Measurements from ENCODE around the gene SDF2L1. TPM values are rescaled to one million over a fixed set of nuclear protein-coding genes. Genes with fewer than 3 reads are reported as not detected.
"Not testable (repeated sequence)": the region's sequence is repeated elsewhere in the genome, so short reads cannot be mapped to it uniquely, and the experiment has no call there.

SDF2L1 gene
- total RNA-seq, 2 donors from 2014 or later, result 22.8 to 29.9 TPM

- no peak overlapping the region for H3K27ac Mint-ChIP-seq
- no peaks in the 10 kb centered on the region for H3K9me3 Mint-ChIP-seq
Observed at GRCh38 chr22:21683401-21683811, 41.3 kb downstream of the SDF2L1 start.

GRCh38 chr22:21684492-21685163 lies 42.5 kb downstream of the SDF2L1 start:
- ATAC-seq (replicated peaks in 1 of 2) (no peak), DNase-seq (no peak)
- Mint-ChIP-seq H3K4me3 (no peak overlapping the region), H3K9me3 (no peaks in the 10 kb centered on the region), H3K27me3 (ENCODE audit: low read depth) (no peaks in the 10 kb centered on the region), H3K4me1 (ENCODE audit: low read depth) (peaks cover 10% of the 10 kb centered on the region), H3K27ac (no peak overlapping the region), H3K36me3 (ENCODE audit: insufficient read depth in 2 of 2) (peaks cover 0 to 2% of the 10 kb centered on the region in 2 donors)

More at GRCh38 chr22:21683401-21683811, 41.3 kb downstream of the SDF2L1 start:
- Mint-ChIP-seq H3K36me3 (ENCODE audit: insufficient read depth in 2 of 2) (no peaks in the 10 kb centered on the region), H3K27me3 (ENCODE audit: low read depth) (no peaks in the 10 kb centered on the region), H3K4me3 (no peak overlapping the region), H3K4me1 (ENCODE audit: low read depth) (no peaks in the 10 kb centered on the region)
- DNase-seq, result no peak
- no peak for ATAC-seq (replicated peaks in 1 of 2)

DNA sequence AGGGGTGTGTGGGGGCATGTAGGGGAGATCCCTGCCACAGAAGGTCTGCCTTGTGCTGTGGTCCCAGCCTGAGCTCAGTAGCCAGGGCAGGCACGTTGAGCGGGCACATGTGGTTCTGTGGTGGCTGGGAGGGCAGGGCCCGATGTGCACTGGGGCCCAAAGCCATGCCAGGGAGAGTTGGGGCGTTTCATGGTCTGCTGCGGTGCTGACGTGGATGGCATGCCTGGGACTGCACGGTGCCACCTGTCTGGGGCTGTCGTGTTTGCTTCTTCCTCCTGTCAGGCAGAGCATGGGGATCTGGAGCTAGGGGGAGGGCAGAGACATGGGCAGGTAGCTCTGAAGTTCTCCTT lies 43.0 kb downstream of the SDF2L1 start:
- H3K27me3 Mint-ChIP-seq (ENCODE audit: low read depth), result no peaks in the 10 kb centered on the region
- no peak for ATAC-seq (replicated peaks in 1 of 2)
- H3K9me3 Mint-ChIP-seq, result no peaks in the 10 kb centered on the region
- no peak for DNase-seq
- H3K4me3 Mint-ChIP-seq, result no peak overlapping the region
- peaks cover 15% of the 10 kb centered on the region for H3K4me1 Mint-ChIP-seq (ENCODE audit: low read depth)
- H3K27ac Mint-ChIP-seq, result no peak overlapping the region
- H3K36me3 Mint-ChIP-seq (ENCODE audit: insufficient read depth in 2 of 2), result peaks cover 0 to 2% of the 10 kb centered on the region in 2 donors

DNA sequence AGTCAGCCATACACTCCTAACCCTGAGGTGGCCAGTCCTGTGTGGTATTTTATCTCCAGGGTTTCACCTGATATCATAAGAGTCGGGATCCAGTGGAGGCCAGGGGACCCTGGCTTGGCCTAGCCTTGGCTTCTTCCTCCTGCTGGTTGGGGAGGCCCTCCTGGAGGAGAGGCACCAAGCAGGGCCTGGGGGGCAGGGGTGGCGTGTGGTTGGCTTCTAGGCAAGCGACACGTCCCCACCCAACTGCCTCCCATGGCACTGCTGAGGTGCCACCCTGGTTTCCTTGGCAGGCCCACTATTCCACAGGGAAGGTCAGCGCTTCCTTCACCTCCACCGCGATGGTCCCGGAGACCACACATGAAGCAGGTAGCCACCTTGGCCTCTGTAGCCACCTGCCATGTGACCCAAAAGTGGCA lies 44.1 kb downstream of the SDF2L1 start:
- Mint-ChIP-seq H3K4me3 (no peak overlapping the region), H3K27ac (no peak overlapping the region), H3K4me1 (ENCODE audit: low read depth) (peaks cover 22% of the 10 kb centered on the region), H3K36me3 (ENCODE audit: insufficient read depth in 2 of 2) (peaks cover 0 to 2% of the 10 kb centered on the region in 2 donors), H3K9me3 (no peaks in the 10 kb centered on the region), H3K27me3 (ENCODE audit: low read depth) (no peaks in the 10 kb centered on the region)
- no peak for DNase-seq
- no peak for ATAC-seq (replicated peaks in 1 of 2)

DNA sequence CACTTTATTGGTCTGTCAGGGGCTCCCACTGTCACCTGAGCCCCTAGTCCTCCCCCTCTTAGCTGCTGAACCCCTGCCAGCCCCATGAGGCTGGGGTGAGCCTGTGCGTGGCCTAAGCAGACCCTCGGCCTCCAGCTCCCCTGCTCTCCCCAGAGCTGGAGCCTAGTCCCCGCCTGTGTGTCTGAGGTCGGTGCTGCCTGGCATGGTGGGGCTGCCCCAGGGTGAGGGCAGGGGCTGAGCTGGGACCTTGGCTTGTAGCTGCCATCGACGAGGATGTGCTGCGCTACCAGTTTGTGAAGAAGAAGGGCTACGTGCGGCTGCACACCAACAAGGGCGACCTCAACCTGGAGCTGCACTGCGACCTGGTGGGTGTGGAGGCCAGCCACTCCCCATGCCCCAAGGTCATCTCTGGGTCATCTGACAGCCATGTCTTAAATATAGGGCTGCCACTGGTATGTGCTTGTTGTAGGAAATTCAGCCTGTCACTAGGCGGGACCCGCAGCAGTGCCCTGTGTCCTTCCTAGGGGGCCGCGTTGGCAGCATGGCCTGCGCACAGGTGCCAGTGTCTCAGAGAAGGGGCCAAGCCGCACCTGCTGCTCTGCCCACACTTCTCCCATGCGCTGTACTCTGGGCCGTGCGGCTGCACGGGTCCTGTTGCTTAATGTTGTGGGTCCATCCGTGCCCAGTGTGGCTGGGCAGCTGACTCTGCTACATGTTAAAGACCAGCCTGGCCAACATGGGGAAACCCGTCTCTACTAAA lies 44.7 kb downstream of the SDF2L1 start:
- Mint-ChIP-seq H3K4me3 (no peak overlapping the region), H3K27ac (no peak overlapping the region), H3K9me3 (no peaks in the 10 kb centered on the region), H3K27me3 (ENCODE audit: low read depth) (no peaks in the 10 kb centered on the region), H3K4me1 (ENCODE audit: low read depth) (peaks cover 22% of the 10 kb centered on the region), H3K36me3 (ENCODE audit: insufficient read depth in 2 of 2) (peaks cover 0 to 5% of the 10 kb centered on the region in 2 donors)
- ATAC-seq (replicated peaks in 1 of 2) (no peak), DNase-seq (no peak)

DNA sequence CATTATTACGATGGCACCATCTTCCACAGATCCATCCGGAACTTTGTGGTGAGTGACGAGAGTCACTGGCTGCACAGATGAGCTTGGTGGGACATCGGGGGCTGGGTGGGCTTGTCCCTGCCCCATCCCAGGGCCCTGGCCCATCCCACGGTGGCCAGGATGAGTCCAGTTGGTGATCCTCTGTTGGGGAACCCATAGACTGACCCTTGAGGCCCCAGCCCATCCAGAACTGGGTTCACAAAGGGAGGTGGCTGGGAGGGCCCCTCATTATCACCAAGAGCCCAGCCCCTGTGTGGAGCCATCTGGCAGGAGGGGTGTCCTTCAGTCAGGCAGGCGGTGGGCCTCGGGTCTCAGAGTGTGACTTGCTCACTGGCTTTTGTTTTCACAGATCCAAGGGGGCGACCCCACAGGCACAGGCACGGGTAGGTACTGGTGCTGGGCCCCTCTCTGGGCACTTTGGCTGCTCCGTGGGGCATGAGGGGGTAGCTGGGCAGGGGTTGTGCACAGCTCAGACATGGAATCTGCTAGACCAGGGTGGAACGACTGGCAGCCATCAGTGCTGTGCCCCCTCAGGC lies 45.7 kb downstream of the SDF2L1 start:
- DNase-seq (no peak), ATAC-seq (replicated peaks in 1 of 2) (no peak)
- Mint-ChIP-seq H3K36me3 (ENCODE audit: insufficient read depth in 2 of 2) (peaks cover 0 to 5% of the 10 kb centered on the region in 2 donors), H3K27ac (no peak overlapping the region), H3K27me3 (ENCODE audit: low read depth) (no peaks in the 10 kb centered on the region), H3K4me3 (no peak overlapping the region), H3K4me1 (ENCODE audit: low read depth) (peaks cover 22% of the 10 kb centered on the region), H3K9me3 (no peaks in the 10 kb centered on the region)

DNA sequence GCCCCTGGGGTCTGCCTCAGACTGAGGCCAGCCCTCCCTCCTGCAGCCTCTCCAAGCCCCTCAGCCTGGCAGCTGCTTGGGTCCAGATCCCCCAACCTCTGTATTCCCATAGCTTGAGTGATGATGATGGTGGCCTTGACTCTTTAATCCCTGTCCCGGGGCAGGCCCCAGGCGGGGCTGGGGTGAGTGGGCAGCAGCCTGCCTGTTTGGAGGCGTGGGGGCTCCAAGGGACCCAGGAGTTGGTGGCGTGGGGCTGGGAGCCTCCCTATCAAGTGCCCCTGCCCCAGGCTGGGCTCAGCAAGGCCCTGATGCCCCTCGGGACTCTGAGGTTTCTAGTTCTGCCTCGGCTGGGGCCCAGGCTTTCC lies 46.2 kb downstream of the SDF2L1 start:
- H3K36me3 Mint-ChIP-seq (ENCODE audit: insufficient read depth in 2 of 2), result peaks cover 0 to 5% of the 10 kb centered on the region in 2 donors
- H3K4me3 Mint-ChIP-seq, result no peak overlapping the region
- H3K27me3 Mint-ChIP-seq (ENCODE audit: low read depth), result no peaks in the 10 kb centered on the region
- H3K27ac Mint-ChIP-seq, result no peak overlapping the region
- DNase-seq (no peak), ATAC-seq (replicated peaks in 1 of 2) (no peak)
- H3K4me1 Mint-ChIP-seq (ENCODE audit: low read depth), result peaks cover 22% of the 10 kb centered on the region
- H3K9me3 Mint-ChIP-seq, result no peaks in the 10 kb centered on the region

DNA sequence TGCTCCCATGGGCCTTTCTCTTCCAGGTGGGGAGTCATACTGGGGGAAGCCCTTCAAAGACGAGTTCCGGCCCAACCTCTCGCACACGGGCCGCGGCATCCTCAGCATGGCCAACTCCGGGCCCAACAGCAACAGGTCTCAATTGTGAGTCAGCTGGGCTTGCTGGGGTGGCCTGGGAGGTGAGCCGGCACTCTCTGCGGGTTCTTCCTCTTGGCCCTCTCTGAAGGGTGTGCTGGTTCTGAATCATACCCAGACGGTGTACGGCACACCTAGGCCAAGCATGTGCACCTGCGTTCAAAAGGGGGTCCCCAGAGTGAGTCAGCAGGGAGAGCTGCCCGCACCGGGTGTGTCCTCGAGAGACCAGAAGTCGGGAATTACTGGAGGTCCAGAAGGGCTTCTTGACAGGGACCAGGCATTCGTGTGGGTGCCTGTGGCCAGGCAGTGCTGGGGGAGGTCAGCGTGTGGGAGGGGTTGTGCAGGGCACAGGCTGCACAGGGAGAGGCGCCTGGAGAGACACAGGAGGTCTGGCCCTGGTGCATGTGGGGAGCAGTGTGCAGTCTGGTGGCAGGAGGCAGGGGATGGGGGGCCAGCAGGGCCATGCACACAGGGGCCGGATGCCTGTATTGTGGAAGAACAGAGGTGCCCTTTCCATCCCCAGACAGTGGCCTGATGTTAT lies 46.7 kb downstream of the SDF2L1 start:
- H3K4me1 Mint-ChIP-seq (ENCODE audit: low read depth), result peaks cover 22% of the 10 kb centered on the region
- DNase-seq (no peak), ATAC-seq (replicated peaks in 1 of 2) (no peak)
- no peak overlapping the region for H3K4me3 Mint-ChIP-seq
- peaks cover 0 to 5% of the 10 kb centered on the region in 2 donors for H3K36me3 Mint-ChIP-seq (ENCODE audit: insufficient read depth in 2 of 2)
- H3K9me3 Mint-ChIP-seq, result no peaks in the 10 kb centered on the region
- no peaks in the 10 kb centered on the region for H3K27me3 Mint-ChIP-seq (ENCODE audit: low read depth)
- H3K27ac Mint-ChIP-seq, result no peak overlapping the region

- peak overlapping the region in 1 of 2 donors; percentile 9 for H3K4me3 Mint-ChIP-seq
Observed at GRCh38 chr22:21690401-21690801, 48.3 kb downstream of the SDF2L1 start.

GRCh38 chr22:21691816-21692215 lies 49.7 kb downstream of the SDF2L1 start:
- Mint-ChIP-seq H3K36me3 (ENCODE audit: insufficient read depth in 2 of 2) (peaks cover 0 to 9% of the 10 kb centered on the region in 2 donors), H3K27me3 (ENCODE audit: low read depth) (no peaks in the 10 kb centered on the region), H3K4me3 (no peak overlapping the region), H3K4me1 (ENCODE audit: low read depth) (peaks cover 22% of the 10 kb centered on the region), H3K27ac (no peak overlapping the region), H3K9me3 (no peaks in the 10 kb centered on the region)
- DNase-seq, result no peak
- ATAC-seq (replicated peaks in 1 of 2), result no peak

More at GRCh38 chr22:21690401-21690801, 48.3 kb downstream of the SDF2L1 start:
- H3K9me3 Mint-ChIP-seq, result no peaks in the 10 kb centered on the region
- H3K27ac Mint-ChIP-seq, result peak overlapping the region; percentile 23
- H3K27me3 Mint-ChIP-seq (ENCODE audit: low read depth), result no peaks in the 10 kb centered on the region
- peaks cover 0 to 5% of the 10 kb centered on the region in 2 donors for H3K36me3 Mint-ChIP-seq (ENCODE audit: insufficient read depth in 2 of 2)
- ATAC-seq (replicated peaks in 1 of 2) (peak; percentile 55 to 65), DNase-seq (no peak)
- H3K4me1 Mint-ChIP-seq (ENCODE audit: low read depth), result peaks cover 22% of the 10 kb centered on the region

DNA sequence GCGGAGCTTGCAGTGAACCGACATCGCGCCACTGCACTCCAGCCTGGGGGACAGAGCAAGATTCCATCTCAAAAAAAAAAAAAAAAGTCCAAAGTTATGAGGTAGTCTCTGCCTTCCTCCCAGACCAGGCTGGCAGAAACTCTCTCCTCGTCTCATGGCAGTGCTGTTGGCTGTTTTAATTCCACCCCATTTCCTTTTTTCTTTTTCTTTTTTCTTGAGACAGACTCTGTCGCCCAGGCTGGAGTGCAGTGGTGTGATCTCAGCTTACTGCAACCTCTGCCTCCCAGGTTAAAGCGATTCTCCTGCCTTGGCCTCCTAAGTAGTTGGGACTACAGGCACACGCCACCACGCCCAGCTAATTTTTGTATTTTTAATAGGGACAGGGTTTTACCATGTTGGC lies 50.8 kb downstream of the SDF2L1 start:
- not testable (repeated sequence) for DNase-seq; H3K4me3 Mint-ChIP-seq; H3K27ac Mint-ChIP-seq; ATAC-seq (replicated peaks in 1 of 2); H3K36me3 Mint-ChIP-seq (ENCODE audit: insufficient read depth in 2 of 2); H3K9me3 Mint-ChIP-seq; H3K27me3 Mint-ChIP-seq (ENCODE audit: low read depth)
- H3K4me1 Mint-ChIP-seq (ENCODE audit: low read depth), result peaks cover 22% of the 10 kb centered on the region

GRCh38 chr22:21693333-21693998 lies 51.4 kb downstream of the SDF2L1 start:
- Mint-ChIP-seq H3K4me3 (no peak overlapping the region), H3K4me1 (ENCODE audit: low read depth) (peaks cover 22% of the 10 kb centered on the region), H3K9me3 (no peaks in the 10 kb centered on the region), H3K27me3 (ENCODE audit: low read depth) (no peaks in the 10 kb centered on the region), H3K27ac (no peak overlapping the region), H3K36me3 (ENCODE audit: insufficient read depth in 2 of 2) (peaks cover 0 to 9% of the 10 kb centered on the region in 2 donors)
- no peak for ATAC-seq (replicated peaks in 1 of 2)
- no peak for DNase-seq

Measured in activated T-cell treated with anti-CD3 and anti-CD28 coated beads, Interleukin-2, amount 50 U/mL, for 72 hours (primary cell).